OCI-LY1 (cell line): ENCODE results near the gene USP38.

Source experiments
- CTCF ChIP-seq: fragments of 200-600 bp; sonication (generic), shearing (Covaris generic); IDR thresholded peaks from 2 replicates; pipeline ENCODE4 v1.5.1; 2017; ENCODE audit warnings: mild to moderate bottlenecking, antibody characterized with exemption, low read length, moderate library complexity, mixed read lengths
- EZH2 ChIP-seq: fragments of 200-600 bp; sonication (generic), shearing (Covaris generic); IDR thresholded peaks from 2 replicates; pipeline ENCODE4 v1.8.0; 2017; ENCODE audit warnings: borderline replicate concordance, mixed run types, mild to moderate bottlenecking, antibody characterized with exemption, low read length, moderate library complexity, mixed read lengths

DNA sequence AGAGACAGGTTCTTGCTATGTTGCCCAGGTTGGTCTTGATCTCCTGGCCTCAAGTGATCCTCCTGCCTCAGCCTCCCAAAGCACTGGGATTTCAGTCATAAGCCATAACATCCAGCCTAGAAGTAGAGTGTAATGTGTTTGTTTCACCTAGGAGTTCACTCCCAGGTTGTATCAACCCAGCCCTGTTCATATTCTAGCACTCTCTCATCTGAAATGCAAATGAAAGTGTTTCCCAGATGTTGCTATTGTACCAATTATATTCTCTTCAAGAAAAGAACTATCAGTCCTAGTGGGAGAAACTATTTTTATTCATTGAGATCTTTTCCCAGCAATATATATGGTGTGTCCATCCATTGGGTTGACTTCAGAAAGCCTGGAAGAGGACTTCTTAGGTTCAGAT is 72.6 kb downstream of the USP38 start:
- no peak for TF ChIP-seq CTCF
- no peak for TF ChIP-seq EZH2
